Ovary (tissue), 9 donors: ENCODE data around the gene TNNC1. TPM values are rescaled to one million over a fixed set of nuclear protein-coding genes. Genes with fewer than 3 reads are reported as not detected.

ENCODE experiments used
- DNase-seq, 5 donors: peaks; one replicate each; pipeline ENCODE4 v3.0.0-alpha.2; 2019 to 2020
- H3K27ac ChIP-seq, 2 donors: fragments of 200-600 bp; one replicate each; pipeline versions ENCODE4 v1.5.1 to v1.8.0; 2019 to 2022
- H3K27me3 ChIP-seq: fragments of 200-600 bp; one replicate; pipeline ENCODE4 v1.8.0; 2022
- H3K36me3 ChIP-seq: fragments of 200-600 bp; sonication (generic); one replicate; pipeline ENCODE4 v1.5.1; 2019
- H3K4me1 ChIP-seq: one replicate; pipeline ENCODE4 v1.8.1; 2013; ENCODE audit warnings: mild to moderate bottlenecking, moderate library complexity; ENCODE audit not compliant: insufficient read depth
- H3K4me3 ChIP-seq: fragments of 200-600 bp; sonication (generic); one replicate; pipeline ENCODE4 v1.5.1; 2017
- H3K9me3 ChIP-seq, 2 donors: fragments of 200-600 bp in 1 of 2; sonication (generic) in 1 of 2; one replicate each; pipeline versions ENCODE4 v1.5.1 to v1.8.1; 2013 to 2019; ENCODE audit warnings: mild to moderate bottlenecking in 1 of 2, moderate library complexity in 1 of 2
- EP300 ChIP-seq: sonication (generic); formaldehyde crosslinking; IDR thresholded peaks from one replicate; pipeline ENCODE4 v1.6.1; 2017; ENCODE audit warnings: antibody characterized with exemption
- POLR2A ChIP-seq: fragments of 450-650 bp; IDR thresholded peaks from one replicate; pipeline ENCODE4 v1.6.1; 2017; ENCODE audit warnings: antibody characterized with exemption, mild to moderate bottlenecking, moderate library complexity
- WGBS, 3 donors: extraction: QIAGEN DNeasy Blood & Tissue Kit in 1 of 3; methylation state at CpG; one replicate each; pipeline versions ENCODE4 v1.1.5 to v1.1.7; 2013 to 2017; 5-methylcytosine and 5-hydroxymethylcytosine counted together
- intact Hi-C, 4 donors: fragments of 100-400 bp; cut with DNase I; formaldehyde crosslinking; loops; one replicate each; pipeline versions ENCODE4 v1.11.0 to v1.15.1; 2022 to 2023
- polyA plus RNA-seq, 2 donors: library from polyadenylated mRNA; stranded (reverse); fragments of 200-250 nt in 1 of 2; fragments of 350-450 nt in 1 of 2; fragmentation: Illumina TruSeq in 1 of 2; extraction: RNeasy Lipid Tissue Mini Kit (QIAGEN cat#74804) in 1 of 2; gene quantifications; one replicate each; pipeline ENCODE4 v1.2.3, GENCODE V29; 2013 to 2014
- total RNA-seq, 7 donors: library from RNA; depleted of rRNA in 2 of 7; stranded (reverse); fragments of >200 nt in 2 of 7; fragmentation: NEBNext Ultra II Directional in 3 of 7; extraction: Animal tissue kit (Norgen Biotek cat#: 25700) in 3 of 7; gene quantifications; one replicate each; pipeline versions ENCODE4 v1.1.0 to v1.2.4, GENCODE V29; 2016 to 2023
- TF ChIP-seq, protein P1 (sequence below), 3 donors: fragments of 450-650 bp in 2 of 3; fragments of 200-600 bp in 1 of 3; IDR thresholded peaks; one replicate each; pipeline versions ENCODE4 v1.5.1 to v1.8.0; 2016 to 2022; ENCODE audit warnings: antibody characterized with exemption in 3 of 3, mild to moderate bottlenecking in 1 of 3
- donor health status: DM: no; HTN: no; CAD: no; lungs with moderate emphysema.
- donor health status: DM: no; HTN: no; CAD: no.
- donor health status: Bipolar disorder and iron deficiency.
- donor health status: DM: yes; HTN: yes; CAD: no.
- donor health status: DM: no; HTN: no; CAD: no.
- donor health status: DM: yes; HTN: yes; CAD: no.

Gene TNNC1
- total and polyA plus RNA-seq, 9 donors, result 0.31 to 2.3 (median 1.0) TPM

DNA sequence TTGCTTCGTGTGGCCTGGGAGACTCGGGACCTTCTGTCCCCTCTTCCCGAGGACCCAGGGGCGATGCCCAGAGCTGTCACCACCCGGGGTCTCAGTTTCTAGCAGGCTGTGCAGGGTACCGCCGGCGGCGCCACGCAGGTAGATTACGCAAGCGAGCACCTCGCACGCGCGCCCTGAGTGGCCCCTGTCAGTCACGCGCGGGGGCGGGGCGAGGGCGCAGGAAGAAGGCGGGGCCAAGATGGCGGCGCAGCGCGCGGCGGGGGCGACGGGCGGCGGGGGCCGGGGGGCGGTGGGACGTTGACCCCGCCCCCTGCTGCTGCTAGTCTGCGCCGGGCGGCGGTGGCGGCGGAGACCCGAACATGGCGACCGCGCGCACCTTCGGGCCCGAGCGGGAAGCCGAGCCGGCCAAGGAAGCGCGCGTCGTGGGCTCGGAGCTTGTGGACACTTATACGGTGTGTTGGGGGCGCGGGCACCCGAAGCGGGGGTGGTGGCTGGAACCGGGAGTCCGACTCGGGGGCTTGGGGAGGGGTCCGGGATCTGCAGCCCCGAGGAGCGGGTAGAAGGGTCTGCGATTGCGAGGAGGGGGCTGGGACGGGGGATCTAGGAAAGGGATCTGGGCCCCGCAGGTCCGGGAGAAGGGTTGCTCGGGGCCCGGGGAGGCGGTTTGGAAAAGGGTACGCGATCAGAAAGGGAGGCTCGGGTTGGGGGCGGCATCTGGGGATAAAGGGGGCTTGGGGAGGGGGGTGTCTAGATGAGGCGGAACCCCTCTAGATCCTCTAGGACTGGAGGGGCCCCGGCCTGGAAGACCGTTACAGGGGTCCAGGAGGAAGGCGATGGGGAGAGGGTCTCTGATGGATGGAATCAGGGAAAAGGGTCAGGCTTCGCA is 1.7 kb upstream of the TNNC1 start, which contains the start of gene NISCH:
NISCH (plus strand) TSS at position 322 of the 886 bp plus-strand sequence; CDS start at position 360, 38 bp downstream.
- 1 to 2% (median 1%) methylated on average over 39 to 82 of the region's 86 CpGs for WGBS, 3 donors
- peak; percentile 79 to 91 (median 89) for DNase-seq
- H3K9me3 ChIP-seq, result no peaks in the 10 kb centered on the region
- H3K4me3 ChIP-seq, result peak within 1 kb of the TSS; percentile 75
- TF ChIP-seq POLR2A (peak; percentile 24), EP300 (no peak)
- peak within 1 kb of the TSS; percentile 87 to 88 for H3K27ac ChIP-seq
- H3K4me1 ChIP-seq, result peaks cover 11% of the 10 kb centered on the region
- H3K27me3 ChIP-seq, result no peaks in the 10 kb centered on the region
- intact Hi-C loops, result no loop called here
- no peaks in the 10 kb centered on the region for H3K36me3 ChIP-seq

- no peak for DNase-seq
- Histone ChIP-seq H3K4me3 (peak overlapping the region; percentile 75), H3K27me3 (no peaks in the 10 kb centered on the region), H3K4me1 (peaks cover 12% of the 10 kb centered on the region), H3K9me3 (no peaks in the 10 kb centered on the region), H3K36me3 (no peaks in the 10 kb centered on the region), H3K27ac (peak overlapping the region; percentile 87 to 88)
- intact Hi-C loops, result loop anchor here in 1 of 4 donors (5.0 kb wide), 1 partner anchor 77 kb away; the partner anchor contains the start of gene NT5DC2
- no peak for TF ChIP-seq POLR2A
- no peak for TF ChIP-seq EP300
- TF ChIP-seq, protein P1, sequence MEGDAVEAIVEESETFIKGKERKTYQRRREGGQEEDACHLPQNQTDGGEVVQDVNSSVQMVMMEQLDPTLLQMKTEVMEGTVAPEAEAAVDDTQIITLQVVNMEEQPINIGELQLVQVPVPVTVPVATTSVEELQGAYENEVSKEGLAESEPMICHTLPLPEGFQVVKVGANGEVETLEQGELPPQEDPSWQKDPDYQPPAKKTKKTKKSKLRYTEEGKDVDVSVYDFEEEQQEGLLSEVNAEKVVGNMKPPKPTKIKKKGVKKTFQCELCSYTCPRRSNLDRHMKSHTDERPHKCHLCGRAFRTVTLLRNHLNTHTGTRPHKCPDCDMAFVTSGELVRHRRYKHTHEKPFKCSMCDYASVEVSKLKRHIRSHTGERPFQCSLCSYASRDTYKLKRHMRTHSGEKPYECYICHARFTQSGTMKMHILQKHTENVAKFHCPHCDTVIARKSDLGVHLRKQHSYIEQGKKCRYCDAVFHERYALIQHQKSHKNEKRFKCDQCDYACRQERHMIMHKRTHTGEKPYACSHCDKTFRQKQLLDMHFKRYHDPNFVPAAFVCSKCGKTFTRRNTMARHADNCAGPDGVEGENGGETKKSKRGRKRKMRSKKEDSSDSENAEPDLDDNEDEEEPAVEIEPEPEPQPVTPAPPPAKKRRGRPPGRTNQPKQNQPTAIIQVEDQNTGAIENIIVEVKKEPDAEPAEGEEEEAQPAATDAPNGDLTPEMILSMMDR (IDR thresholded peaks at IDR 0.05), result no peak
- WGBS, 3 donors, result 23 to 36% (median 28%) methylated on average over 11 of the region's 11 CpGs
Observed at GRCh38 chr3:52454938-52455282, 1.1 kb upstream of the TNNC1 start.

- 37 to 47% (median 38%) methylated on average over 8 of the region's 8 CpGs for WGBS, 3 donors
- Histone ChIP-seq H3K4me1 (peaks cover 12% of the 10 kb centered on the region), H3K27ac (peak overlapping the region in 1 of 2 donors; percentile 87), H3K4me3 (peak overlapping the region; percentile 75), H3K36me3 (no peaks in the 10 kb centered on the region), H3K9me3 (no peaks in the 10 kb centered on the region), H3K27me3 (no peaks in the 10 kb centered on the region)
- no peak for TF ChIP-seq POLR2A
- TF ChIP-seq, protein P1 (IDR thresholded peaks at IDR 0.05), result no peak
- TF ChIP-seq EP300, result no peak
- intact Hi-C loops, result loop anchor here in 1 of 4 donors (5.0 kb wide), 1 partner anchor 78 kb away; the partner anchor contains the start of gene NT5DC2
- peak in 3 of 5 donors; percentile 58 to 62 (median 61) for DNase-seq
Observed at GRCh38 chr3:52454250-52454937, 553 bp upstream of the TNNC1 start.

GRCh38 chr3:52452570-52453221 is 1.1 kb downstream of the TNNC1 start:
- Histone ChIP-seq H3K27ac (no peak overlapping the region), H3K4me3 (no peak overlapping the region)

More at GRCh38 chr3:52452570-52453221, 1.1 kb downstream of the TNNC1 start:
- no peaks in the 10 kb centered on the region for H3K9me3 ChIP-seq
- intact Hi-C loops, result loop anchor here in 1 of 4 donors (5.0 kb wide), 1 partner anchor 80 kb away; the partner anchor contains the start of gene NT5DC2
- H3K4me1 ChIP-seq, result peaks cover 12% of the 10 kb centered on the region
- DNase-seq, result peak in 2 of 5 donors; percentile 30 to 36
- H3K36me3 ChIP-seq, result no peaks in the 10 kb centered on the region
- TF ChIP-seq POLR2A (no peak), EP300 (no peak)
- TF ChIP-seq, protein P1 (IDR thresholded peaks at IDR 0.05), result no peak
- H3K27me3 ChIP-seq, result no peaks in the 10 kb centered on the region
- 76 to 85% (median 78%) methylated on average over 11 of the region's 11 CpGs for WGBS, 3 donors
